HG02610 (cell line): ENCODE data around the gene PIK3R2.
A peak's percentile ranks its signal among the peaks of the same experiment; 100 is the strongest.
"Not testable (repeated sequence)": the region's sequence is repeated elsewhere in the genome, so short reads cannot be mapped to it uniquely, and the experiment has no call there.

ENCODE experiments used
- ATAC-seq: cut with Tn5 transposase; IDR thresholded peaks from one replicate; pipeline ENCODE4 v1.9.1; 2021; ENCODE audit warnings: mild to moderate bottlenecking, moderate library complexity; ENCODE audit not compliant: unreplicated experiment

Gene PIK3R2

GRCh38 chr19:18152442-18152816 lies 534 bp upstream of the PIK3R2 start:
- ATAC-seq, result peak; percentile 66

- no peak for ATAC-seq
These were observed 682 bp downstream of the PIK3R2 start for GRCh38 chr19:18153556-18154134.

GRCh38 chr19:18155095-18156087 lies 2.4 kb downstream of the PIK3R2 start:
- no peak for ATAC-seq

- no peak for ATAC-seq
These were observed 3.3 kb downstream of the PIK3R2 start for GRCh38 chr19:18156268-18156667.

- no peak for ATAC-seq
These were observed 4.0 kb downstream of the PIK3R2 start for GRCh38 chr19:18156841-18157464.

GRCh38 chr19:18157465-18158063 lies 4.6 kb downstream of the PIK3R2 start:
- no peak for ATAC-seq

- no peak for ATAC-seq
These were observed 5.5 kb downstream of the PIK3R2 start for GRCh38 chr19:18158467-18158866.

- not testable (repeated sequence) for ATAC-seq
These were observed 6.2 kb downstream of the PIK3R2 start for GRCh38 chr19:18159059-18159616.

- no peak for ATAC-seq
These were observed 6.8 kb downstream of the PIK3R2 start for GRCh38 chr19:18159810-18160209.

GRCh38 chr19:18160493-18160970 lies 7.6 kb downstream of the PIK3R2 start:
- ATAC-seq, result no peak

GRCh38 chr19:18160971-18161635 lies 8.1 kb downstream of the PIK3R2 start:
- ATAC-seq, result peak; percentile 65

GRCh38 chr19:18161636-18162002 lies 8.7 kb downstream of the PIK3R2 start:
- no peak for ATAC-seq

- no peak for ATAC-seq
These were observed 11.1 kb downstream of the PIK3R2 start for GRCh38 chr19:18164072-18164471.

- ATAC-seq, result no peak
These were observed 13.0 kb downstream of the PIK3R2 start for GRCh38 chr19:18165794-18166544.

GRCh38 chr19:18167011-18167410 lies 14.0 kb downstream of the PIK3R2 start:
- no peak for ATAC-seq

GRCh38 chr19:18167975-18168645 lies 15.1 kb downstream of the PIK3R2 start:
- no peak for ATAC-seq

- ATAC-seq, result no peak
These were observed 15.9 kb downstream of the PIK3R2 start for GRCh38 chr19:18168673-18169381.

GRCh38 chr19:18170714-18171255 lies 17.8 kb downstream of the PIK3R2 start:
- peak; percentile 36 for ATAC-seq
